CD14-positive monocyte (primary cell): Measurements from ENCODE around the gene UCP3. TPM values are rescaled to one million over a fixed set of nuclear protein-coding genes. Genes with fewer than 3 reads are reported as not detected.

Source experiments
- DNase-seq, 3 donors: peaks; one replicate each; pipeline ENCODE4 v3.0.0-alpha.2; 2011 to 2022
- H2AFZ ChIP-seq: 2 replicates; pipeline ENCODE4 v1.6.0; 2012; ENCODE audit warnings: mild to moderate bottlenecking, low read depth, low read length, inconsistent platforms; ENCODE audit not compliant: insufficient read depth, poor library complexity, severe bottlenecking
- H3K27ac ChIP-seq, 2 donors: 1 replicate in 1 of 2; 2 replicates in 1 of 2; pipeline ENCODE4 v1.5.1; 2012 to 2013; ENCODE audit warnings: low read length in 2 of 2, control low read depth in 1 of 2, inconsistent platforms in 1 of 2, low read depth in 1 of 2, mild to moderate bottlenecking in 1 of 2
- H3K27me3 ChIP-seq, 2 donors: one replicate each; pipeline versions ENCODE4 v1.6.0 to v1.6.1; 2011 to 2013; ENCODE audit warnings: low read length in 2 of 2; ENCODE audit not compliant: control insufficient read depth in 2 of 2, insufficient read depth in 2 of 2
- H3K36me3 ChIP-seq, 2 donors: replicated peaks in 1 of 2; 1 replicate in 1 of 2; 2 replicates in 1 of 2; pipeline versions ENCODE4 v1.5.1 to v1.6.1; 2012 to 2013; ENCODE audit warnings: low read length in 2 of 2, control low read depth in 1 of 2, inconsistent platforms in 1 of 2, mild to moderate bottlenecking in 1 of 2; ENCODE audit not compliant: insufficient read depth in 2 of 2, control insufficient read depth in 1 of 2
- H3K4me1 ChIP-seq, 2 donors: 1 replicate in 1 of 2; 2 replicates in 1 of 2; pipeline versions ENCODE4 v1.5.1 to v1.6.1; 2012 to 2013; ENCODE audit warnings: low read length in 2 of 2, control low read depth in 1 of 2, inconsistent platforms in 1 of 2, mild to moderate bottlenecking in 1 of 2, moderate library complexity in 1 of 2; ENCODE audit not compliant: insufficient read depth in 2 of 2, control insufficient read depth in 1 of 2
- H3K4me2 ChIP-seq: replicated peaks from 2 replicates; pipeline ENCODE3; 2012; ENCODE audit warnings: low read length, moderate library complexity, mild to moderate bottlenecking; ENCODE audit not compliant: poor library complexity, severe bottlenecking; ENCODE audit errors: extremely low read depth
- H3K4me3 ChIP-seq, 3 experiments: fragments of 200-600 bp in 1 of 3; sonication (generic) in 1 of 3; replicated peaks in 1 of 3; 1 replicate in 2 of 3; 2 replicates in 1 of 3; pipeline ENCODE4 v1.5.1; 2011 to 2013; ENCODE audit warnings: low read length in 3 of 3, mild to moderate bottlenecking in 3 of 3, control low read depth in 2 of 3, low read depth in 2 of 3, inconsistent platforms in 1 of 3, moderate library complexity in 1 of 3
- H3K79me2 ChIP-seq: 2 replicates; pipeline ENCODE4 v1.6.0; 2012; ENCODE audit warnings: mild to moderate bottlenecking, control low read depth, inconsistent platforms, low read length, moderate library complexity; ENCODE audit not compliant: insufficient read depth
- H3K9ac ChIP-seq: 2 replicates; pipeline ENCODE4 v1.6.0; 2017; ENCODE audit warnings: low read length, mild to moderate bottlenecking; ENCODE audit not compliant: insufficient read depth, poor library complexity, severe bottlenecking
- H3K9me3 ChIP-seq, 2 donors: replicated peaks in 1 of 2; 1 replicate in 1 of 2; 2 replicates in 1 of 2; pipeline versions ENCODE4 v1.5.1 to v1.6.1; 2012 to 2013; ENCODE audit warnings: low read length in 2 of 2, control low read depth in 1 of 2; ENCODE audit not compliant: control insufficient read depth in 1 of 2, insufficient read depth in 1 of 2
- H4K20me1 ChIP-seq: 2 replicates; pipeline ENCODE4 v1.6.0; 2012; ENCODE audit warnings: mild to moderate bottlenecking, low read length, control low read depth, moderate library complexity; ENCODE audit not compliant: insufficient read depth
- H3K27ac Mint-ChIP-seq, 7 donors: one replicate each; pipeline ENCODE4 v1.8.0; 2020; ENCODE audit warnings: mild to moderate bottlenecking in 7 of 7, mixed read lengths in 7 of 7, moderate library complexity in 6 of 7, inconsistent platforms in 2 of 7
- H3K27me3 Mint-ChIP-seq, 3 donors: one replicate each; pipeline ENCODE4 v1.8.0; 2021 to 2022; ENCODE audit warnings: low read depth in 3 of 3, mild to moderate bottlenecking in 3 of 3, mixed read lengths in 3 of 3, moderate library complexity in 3 of 3, inconsistent platforms in 1 of 3
- H3K36me3 Mint-ChIP-seq, 2 donors: one replicate each; pipeline ENCODE4 v1.8.0; 2020; ENCODE audit warnings: mixed read lengths in 2 of 2, inconsistent platforms in 1 of 2, mild to moderate bottlenecking in 1 of 2
- H3K4me1 Mint-ChIP-seq: one replicate; pipeline ENCODE4 v1.8.0; 2020; ENCODE audit warnings: mild to moderate bottlenecking, mixed read lengths
- H3K4me3 Mint-ChIP-seq, 2 donors: one replicate each; pipeline ENCODE4 v1.8.0; 2020; ENCODE audit warnings: mild to moderate bottlenecking in 2 of 2, mixed read lengths in 2 of 2, moderate library complexity in 1 of 2
- H3K9me3 Mint-ChIP-seq, 7 donors: one replicate each; pipeline ENCODE4 v1.8.0; 2020 to 2022; ENCODE audit warnings: mixed read lengths in 7 of 7, mild to moderate bottlenecking in 6 of 7, moderate library complexity in 6 of 7, inconsistent platforms in 2 of 7
- WGBS: methylation state at CpG from one replicate; pipeline ENCODE4 v1.1.5; 2013; ENCODE audit warnings: missing lambda C conversion rate; ENCODE audit not compliant: insufficient coverage; 5-methylcytosine and 5-hydroxymethylcytosine counted together
- intact Hi-C, 2 donors: fragments of 100-400 bp; cut with micrococcal nuclease; formaldehyde crosslinking; loops; one replicate each; pipeline versions ENCODE4 v1.15.0 to v1.15.1; 2023
- polyA plus RNA-seq, 3 donors: library from polyadenylated mRNA; depleted of rRNA in 1 of 3; unstranded in 2 of 3; stranded (reverse) in 1 of 3; fragments of 300-500 nt in 2 of 3; fragments of >200 nt in 1 of 3; fragmentation: Illumina TruSeq in 2 of 3; gene quantifications; 1 replicate in 2 of 3; 2 replicates in 1 of 3; pipeline ENCODE4 v1.2.3, GENCODE V29; 2012 to 2021
- TF ChIP-seq, protein P1 (sequence below): fragments of 200-600 bp; IDR thresholded peaks from one replicate; pipeline ENCODE4 v1.8.0; 2022; ENCODE audit warnings: antibody characterized with exemption, mild to moderate bottlenecking

Gene UCP3
- polyA plus RNA-seq, 3 donors: 3.8 TPM; not detected in 2

DNA sequence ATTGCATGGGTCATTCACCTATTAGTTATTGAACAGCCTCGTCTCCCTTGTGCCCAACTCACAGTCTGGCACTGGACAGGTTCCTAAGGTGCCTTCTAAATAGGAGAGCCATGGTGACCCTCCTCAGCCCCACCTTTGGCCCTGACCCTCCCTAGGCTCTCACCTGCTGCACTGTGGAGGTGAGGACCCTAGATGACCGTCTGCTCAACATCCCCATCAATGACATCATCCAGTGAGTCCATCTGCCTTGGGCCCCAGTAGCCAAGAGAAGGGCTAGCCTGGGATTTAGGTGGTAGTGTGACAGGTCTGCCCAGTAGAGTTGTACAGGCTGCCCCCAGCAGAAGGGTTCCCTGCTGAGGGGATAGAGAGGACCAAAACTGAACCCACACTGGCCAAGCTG is 39.8 kb downstream of the UCP3 start:
- Histone ChIP-seq H3K4me2 (no peak overlapping the region), H4K20me1 (peaks cover 29% of the 10 kb centered on the region), H2AFZ (no peak overlapping the region), H3K4me3 (no peak overlapping the region), H3K27ac (no peak overlapping the region), H3K4me1 (peaks cover 15 to 17% of the 10 kb centered on the region in 2 donors), H3K27me3 (no peaks in the 10 kb centered on the region), H3K36me3 (peaks cover 2 to 10% of the 10 kb centered on the region in 2 donors), H3K9ac (no peak overlapping the region), H3K79me2 (no peaks in the 10 kb centered on the region), H3K9me3 (no peaks in the 10 kb centered on the region)
- intact Hi-C loops: loop anchor here in 1 of 2 donors (10.0 kb wide), 1 partner anchor 206 kb away; the partner anchor contains the start of genes C2CD3 and PPME1
- DNase-seq: no peak
- TF ChIP-seq, protein P1, sequence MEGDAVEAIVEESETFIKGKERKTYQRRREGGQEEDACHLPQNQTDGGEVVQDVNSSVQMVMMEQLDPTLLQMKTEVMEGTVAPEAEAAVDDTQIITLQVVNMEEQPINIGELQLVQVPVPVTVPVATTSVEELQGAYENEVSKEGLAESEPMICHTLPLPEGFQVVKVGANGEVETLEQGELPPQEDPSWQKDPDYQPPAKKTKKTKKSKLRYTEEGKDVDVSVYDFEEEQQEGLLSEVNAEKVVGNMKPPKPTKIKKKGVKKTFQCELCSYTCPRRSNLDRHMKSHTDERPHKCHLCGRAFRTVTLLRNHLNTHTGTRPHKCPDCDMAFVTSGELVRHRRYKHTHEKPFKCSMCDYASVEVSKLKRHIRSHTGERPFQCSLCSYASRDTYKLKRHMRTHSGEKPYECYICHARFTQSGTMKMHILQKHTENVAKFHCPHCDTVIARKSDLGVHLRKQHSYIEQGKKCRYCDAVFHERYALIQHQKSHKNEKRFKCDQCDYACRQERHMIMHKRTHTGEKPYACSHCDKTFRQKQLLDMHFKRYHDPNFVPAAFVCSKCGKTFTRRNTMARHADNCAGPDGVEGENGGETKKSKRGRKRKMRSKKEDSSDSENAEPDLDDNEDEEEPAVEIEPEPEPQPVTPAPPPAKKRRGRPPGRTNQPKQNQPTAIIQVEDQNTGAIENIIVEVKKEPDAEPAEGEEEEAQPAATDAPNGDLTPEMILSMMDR: no peak
- no CpG with 5 or more reads among the region's 2 CpGs for WGBS
- Mint-ChIP-seq H3K4me3 (no peak overlapping the region), H3K27me3 (peaks cover 2 to 10% (median 5%) of the 10 kb centered on the region in 3 donors), H3K4me1 (peaks cover 26% of the 10 kb centered on the region), H3K9me3 (no peaks in the 10 kb centered on the region), H3K27ac (peak overlapping the region in 1 of 7 donors; percentile 74), H3K36me3 (peaks cover 7 to 13% of the 10 kb centered on the region in 2 donors)

- Mint-ChIP-seq H3K4me3 (no peak overlapping the region), H3K36me3 (peaks cover 6% of the 10 kb centered on the region in 2 donors), H3K4me1 (peaks cover 20% of the 10 kb centered on the region), H3K9me3 (no peaks in the 10 kb centered on the region), H3K27me3 (peaks cover 2 to 10% (median 6%) of the 10 kb centered on the region in 3 donors), H3K27ac (peak overlapping the region in 2 of 7 donors; percentile 64 to 74)
- intact Hi-C loops: loop anchor here in 1 of 2 donors (10.0 kb wide), 1 partner anchor 206 kb away; the partner anchor contains the start of genes C2CD3 and PPME1
- Histone ChIP-seq H3K27me3 (no peaks in the 10 kb centered on the region), H3K4me2 (no peak overlapping the region), H4K20me1 (peaks cover 22% of the 10 kb centered on the region), H3K79me2 (no peaks in the 10 kb centered on the region), H3K9me3 (no peaks in the 10 kb centered on the region), H3K4me3 (no peak overlapping the region), H3K9ac (no peak overlapping the region), H2AFZ (no peak overlapping the region), H3K27ac (no peak overlapping the region), H3K4me1 (peaks cover 9 to 11% of the 10 kb centered on the region in 2 donors), H3K36me3 (peaks cover 0 to 4% of the 10 kb centered on the region in 2 donors)
- WGBS: 81% methylated on average over 10 of the region's 15 CpGs
- no peak for DNase-seq
- TF ChIP-seq, protein P1: no peak
These were observed 40.4 kb downstream of the UCP3 start for GRCh38 chr11:73968356-73968966.
